Prostate gland (tissue), 2 donors: ENCODE results near the gene NAT9. TPM values are rescaled to one million over a fixed set of nuclear protein-coding genes. Genes with fewer than 3 reads are reported as not detected.

Experiments used
- DNase-seq: peaks from one replicate; pipeline ENCODE4 v3.0.0-alpha.2; 2019; ENCODE audit warnings: low spot score
- H3K27ac ChIP-seq, 2 donors: fragments of 200-600 bp; sonication (generic); 2 replicates each; pipeline ENCODE4 v1.5.1; 2017 to 2019
- H3K27me3 ChIP-seq: fragments of 200-600 bp; sonication (generic); replicated peaks from 2 replicates; pipeline ENCODE4 v1.5.1; 2019; ENCODE audit not compliant: insufficient read depth
- H3K36me3 ChIP-seq, 2 donors: fragments of 200-600 bp; sonication (generic); 1 replicate in 1 of 2; 2 replicates in 1 of 2; pipeline versions ENCODE4 v1.5.1 to v1.8.1; 2017 to 2019
- H3K4me1 ChIP-seq: fragments of 200-600 bp; sonication (generic); replicated peaks from 2 replicates; pipeline ENCODE4 v1.5.1; 2019
- H3K4me3 ChIP-seq, 2 donors: fragments of 200-600 bp; sonication (generic); 2 replicates each; pipeline ENCODE4 v1.5.1; 2017 to 2019
- H3K9me3 ChIP-seq: fragments of 200-600 bp; sonication (generic); 2 replicates; pipeline ENCODE4 v1.5.1; 2017
- POLR2A ChIP-seq: fragments of 450-650 bp; IDR thresholded peaks from one replicate; pipeline ENCODE4 v1.6.1; 2016; ENCODE audit warnings: antibody characterized with exemption, mild to moderate bottlenecking
- POLR2AphosphoS5 ChIP-seq: sonication (generic); formaldehyde crosslinking; IDR thresholded peaks from one replicate; pipeline ENCODE4 v1.6.1; 2017; ENCODE audit warnings: antibody characterized with exemption
- WGBS: methylation state at CpG from one replicate; pipeline ENCODE4 v1.1.5; 2018; 5-methylcytosine and 5-hydroxymethylcytosine counted together
- intact Hi-C: fragments of 100-400 bp; cut with DNase I; formaldehyde crosslinking; loops from one replicate; pipeline ENCODE4 v1.14.2; 2022
- total RNA-seq, 2 donors: library from RNA; depleted of rRNA; stranded (reverse); fragments of >200 nt; gene quantifications; one replicate each; pipeline ENCODE4 v1.1.0, GENCODE V29; 2016
- TF ChIP-seq, protein P1 (sequence below), 4 experiments: fragments of 200-600 bp in 2 of 4; fragments of 450-650 bp in 2 of 4; sonication (generic) in 2 of 4; IDR thresholded peaks; 1 replicate in 3 of 4; 2 replicates in 1 of 4; pipeline ENCODE4 v1.5.1; 2016 to 2019; ENCODE audit warnings: antibody characterized with exemption in 4 of 4, mild to moderate bottlenecking in 2 of 4, moderate library complexity in 2 of 4

The NAT9 gene
- total RNA-seq, 2 donors from 2014 or later: 29.6 to 49.3 TPM

DNA sequence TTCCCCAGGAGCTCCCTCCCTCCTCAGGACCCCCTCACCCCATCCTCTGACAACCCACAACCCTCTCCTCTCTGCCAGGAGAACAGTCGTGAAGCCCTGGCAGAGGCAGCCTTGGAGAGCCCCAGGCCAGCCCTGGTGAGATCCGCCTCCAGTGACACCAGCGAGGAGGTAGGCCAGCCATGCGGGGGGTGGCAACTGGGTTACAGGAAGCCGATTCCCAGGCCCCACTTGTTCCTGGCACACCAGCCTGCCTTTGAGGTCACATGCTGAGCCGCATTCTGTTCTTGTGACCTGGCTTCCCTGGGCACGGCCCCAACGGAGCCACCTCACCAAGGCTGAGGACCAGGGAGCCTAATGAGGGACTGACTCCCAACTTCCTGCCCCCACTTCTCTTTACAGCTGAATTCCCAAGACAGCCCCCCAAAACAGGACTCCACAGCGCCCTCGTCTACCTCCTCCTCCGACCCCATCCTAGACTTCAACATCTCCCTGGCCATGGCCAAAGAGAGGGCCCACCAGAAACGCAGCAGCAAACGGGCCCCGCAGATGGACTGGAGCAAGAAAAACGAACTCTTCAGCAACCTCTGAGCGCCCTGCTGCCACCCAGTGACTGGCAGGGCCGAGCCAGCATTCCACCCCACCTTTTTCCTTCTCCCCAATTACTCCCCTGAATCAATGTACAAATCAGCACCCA, 7.9 kb downstream of the NAT9 start:
- Histone ChIP-seq H3K4me3 (no peak overlapping the region), H3K27ac (peak overlapping the region; percentile 26 to 53), H3K9me3 (no peaks in the 10 kb centered on the region), H3K36me3 (peaks cover 0 to 19% of the 10 kb centered on the region in 2 donors), H3K4me1 (peaks cover 6% of the 10 kb centered on the region), H3K27me3 (no peaks in the 10 kb centered on the region)
- no peak for DNase-seq
- TF ChIP-seq POLR2AphosphoS5 (no peak), POLR2A (no peak)
- TF ChIP-seq, protein P1, sequence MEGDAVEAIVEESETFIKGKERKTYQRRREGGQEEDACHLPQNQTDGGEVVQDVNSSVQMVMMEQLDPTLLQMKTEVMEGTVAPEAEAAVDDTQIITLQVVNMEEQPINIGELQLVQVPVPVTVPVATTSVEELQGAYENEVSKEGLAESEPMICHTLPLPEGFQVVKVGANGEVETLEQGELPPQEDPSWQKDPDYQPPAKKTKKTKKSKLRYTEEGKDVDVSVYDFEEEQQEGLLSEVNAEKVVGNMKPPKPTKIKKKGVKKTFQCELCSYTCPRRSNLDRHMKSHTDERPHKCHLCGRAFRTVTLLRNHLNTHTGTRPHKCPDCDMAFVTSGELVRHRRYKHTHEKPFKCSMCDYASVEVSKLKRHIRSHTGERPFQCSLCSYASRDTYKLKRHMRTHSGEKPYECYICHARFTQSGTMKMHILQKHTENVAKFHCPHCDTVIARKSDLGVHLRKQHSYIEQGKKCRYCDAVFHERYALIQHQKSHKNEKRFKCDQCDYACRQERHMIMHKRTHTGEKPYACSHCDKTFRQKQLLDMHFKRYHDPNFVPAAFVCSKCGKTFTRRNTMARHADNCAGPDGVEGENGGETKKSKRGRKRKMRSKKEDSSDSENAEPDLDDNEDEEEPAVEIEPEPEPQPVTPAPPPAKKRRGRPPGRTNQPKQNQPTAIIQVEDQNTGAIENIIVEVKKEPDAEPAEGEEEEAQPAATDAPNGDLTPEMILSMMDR (IDR thresholded peaks at IDR 0.05): no peak
- intact Hi-C loops: no loop called here
- 63% methylated on average over 17 of the region's 17 CpGs for WGBS

GRCh38 chr17:74767111-74767516, 9.0 kb downstream of the NAT9 start:
- H3K36me3 ChIP-seq: peaks cover 0 to 11% of the 10 kb centered on the region in 2 donors
- H3K4me3 ChIP-seq: no peak overlapping the region
- H3K27me3 ChIP-seq: no peaks in the 10 kb centered on the region
- no peak for TF ChIP-seq POLR2A
- no peak for TF ChIP-seq POLR2AphosphoS5
- TF ChIP-seq, protein P1 (IDR thresholded peaks at IDR 0.05): no peak
- intact Hi-C loops: no loop called here
- WGBS: 41% methylated on average over 10 of the region's 10 CpGs
- no peak for DNase-seq
- H3K9me3 ChIP-seq: no peaks in the 10 kb centered on the region
- peak overlapping the region; percentile 26 to 53 for H3K27ac ChIP-seq
- peaks cover 13% of the 10 kb centered on the region for H3K4me1 ChIP-seq

DNA sequence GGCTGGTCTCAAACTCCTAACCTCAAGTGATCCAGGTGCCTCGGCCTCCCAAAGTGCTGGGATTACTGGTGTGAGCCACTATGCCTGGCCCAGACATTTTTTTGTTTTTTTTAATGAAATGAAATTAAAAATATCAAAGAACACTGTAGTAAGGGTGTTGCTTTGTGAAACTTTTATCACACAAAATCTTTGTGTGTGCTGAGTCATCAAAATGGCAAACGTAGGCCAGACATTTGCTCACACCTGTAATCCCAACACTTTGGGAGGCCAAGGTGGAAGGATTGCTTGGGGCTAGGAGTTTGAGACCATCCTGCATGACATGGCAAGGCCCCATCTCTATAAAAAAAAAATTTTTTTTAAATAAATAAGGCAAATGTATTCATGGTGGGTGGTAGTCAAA, 9.7 kb downstream of the NAT9 start:
- Histone ChIP-seq H3K4me3 (no peak overlapping the region), H3K9me3 (no peaks in the 10 kb centered on the region), H3K4me1 (peaks cover 20% of the 10 kb centered on the region), H3K27me3 (no peaks in the 10 kb centered on the region), H3K27ac (peak overlapping the region in 1 of 2 donors; percentile 26), H3K36me3 (peaks cover 0 to 5% of the 10 kb centered on the region in 2 donors)
- DNase-seq: no peak
- 73% methylated on average over 2 of the region's 2 CpGs for WGBS
- intact Hi-C loops: no loop called here
- no peak for TF ChIP-seq POLR2AphosphoS5
- TF ChIP-seq, protein P1 (IDR thresholded peaks at IDR 0.05): no peak
- TF ChIP-seq POLR2A: no peak

GRCh38 chr17:74764751-74765286, 11.3 kb downstream of the NAT9 start:
- intact Hi-C loops: no loop called here
- Histone ChIP-seq H3K4me3 (no peak overlapping the region), H3K27ac (no peak overlapping the region), H3K27me3 (no peaks in the 10 kb centered on the region), H3K4me1 (peaks cover 33% of the 10 kb centered on the region), H3K36me3 (no peaks in the 10 kb centered on the region), H3K9me3 (no peaks in the 10 kb centered on the region)
- WGBS: 87% methylated on average over 4 of the region's 4 CpGs
- DNase-seq: no peak
- TF ChIP-seq POLR2AphosphoS5: no peak
- TF ChIP-seq, protein P1 (IDR thresholded peaks at IDR 0.05): no peak
- no peak for TF ChIP-seq POLR2A
